Measurements from ENCODE around the gene TTC13. TPM values are rescaled to one million over a fixed set of nuclear protein-coding genes. Genes with fewer than 3 reads are reported as not detected.

TTC13 gene
- total and polyA plus RNA-seq, 2 of the 4 experiments (the other 2 are of a cell fraction): 6.1 to 9.1 TPM

GRCh38 chr1:230976825-230977747, 1.6 kb downstream of the TTC13 start:
- no peak overlapping the region for H2BK20ac ChIP-seq (ENCODE audit: low read depth, low read length)
- ChIA-PET POLR2A (ENCODE audit: unreplicated experiment) (no interaction called here), CTCF (interaction anchor here (1.2 kb wide), 1 partner anchor 43 kb away, joined by 3 read pairs; no protein-coding TSS in a partner anchor)
- no peak overlapping the region for H4K91ac ChIP-seq (ENCODE audit: insufficient read depth, low read depth, low read length)
- no peak overlapping the region for H4K5ac ChIP-seq (ENCODE audit: low read depth, low read length)
- H3K9me3 ChIP-seq (ENCODE audit: control insufficient read depth, insufficient read depth, low read length): no peaks in the 10 kb centered on the region
- intact Hi-C loops (cut with micrococcal nuclease): loop anchor here (5.0 kb wide), 1 partner anchor 40 kb away; no protein-coding TSS in a partner anchor
- 93% methylated on average over 5 of the region's 14 CpGs; no CpG with 5 or more reads in 1 of the 2 experiments for WGBS, 2 experiments (ENCODE audit: extremely low coverage in 2 of 2, insufficient read length in 1 of 2)
- in situ Hi-C loops (cut with MboI; ENCODE audit: low sequenced_read_pairs): no loop called here
- H3K4me3 ChIP-seq (ENCODE audit: insufficient read depth, low read depth, low read length): no peak overlapping the region
- no peak for ATAC-seq (ENCODE audit: low read depth)
- no peak overlapping the region for H3K14ac ChIP-seq (replicated peaks; ENCODE audit: low read depth, low read length)
- H3K79me1 ChIP-seq (ENCODE audit: low read depth in 1 of 2, low read length in 2 of 2): peaks cover 33 to 41% of the 10 kb centered on the region in 2 experiments
- DNase-seq: no peak
- 0 out of 2 replicates have a peak overlapping the region, but pooled peaks have one; percentile 39 for H3K23ac ChIP-seq (ENCODE audit: low read depth, low read length)
- no peak overlapping the region for H2AK5ac ChIP-seq (ENCODE audit: low read depth, low read length)
- dilution Hi-C loops (cut with HindIII; ENCODE audit: low sequenced_read_pairs, unreplicated experiment): no loop called here
- no peak overlapping the region; the same call in 1 of the 2 replicates for H3K4me2 ChIP-seq (ENCODE audit: low read depth, low read length)
- H3K4ac ChIP-seq (ENCODE audit: low read depth, low read length): no peak overlapping the region
- TF ChIP-seq CEBPB (IDR thresholded peaks at IDR 0.05; ENCODE audit: low read depth, low read length) (no peak), MXI1 (IDR thresholded peaks at IDR 0.05; ENCODE audit: borderline replicate concordance, low read depth, low read length) (no peak)
- no peak overlapping the region for H2BK5ac ChIP-seq (ENCODE audit: low read depth, low read length, poor library complexity, severe bottlenecking)
- H3K27ac ChIP-seq (ENCODE audit: insufficient read depth, low read length): no peak overlapping the region
- no TSS peak for BruUV-seq (replicated peaks)
- no peak overlapping the region for H4K8ac ChIP-seq (ENCODE audit: low read depth in 2 of 2, low read length in 2 of 2)
- peaks cover 2% of the 10 kb centered on the region; the same call in 1 of the 2 replicates for H3K36me3 ChIP-seq (ENCODE audit: control insufficient read depth, insufficient read depth, low read length)
- no peaks in the 10 kb centered on the region for H3K27me3 ChIP-seq (ENCODE audit: control insufficient read depth, insufficient read depth, low read length)
- H2AK9ac ChIP-seq (replicated peaks; ENCODE audit: low read depth, low read length, poor library complexity): no peak overlapping the region
- 0 out of 2 replicates have a peak, but pooled peaks cover 2% of the 10 kb centered on the region for H3K4me1 ChIP-seq (ENCODE audit: control insufficient read depth, insufficient read depth, low read length)
- peaks cover 2% of the 10 kb centered on the region; the same call in 1 of the 2 replicates for H3K9me1 ChIP-seq (ENCODE audit: insufficient read depth, low read length)
- H3K9ac ChIP-seq (ENCODE audit: low read depth, low read length): no peak overlapping the region
- H2BK15ac ChIP-seq (ENCODE audit: low read depth, low read length): no peak overlapping the region
- no peak overlapping the region for H2AFZ ChIP-seq (replicated peaks; ENCODE audit: low read length, poor library complexity)
- H4K20me1 ChIP-seq (ENCODE audit: insufficient read depth, low read length): no peaks in the 10 kb centered on the region
- no peak overlapping the region for H3K56ac ChIP-seq (ENCODE audit: extremely low read depth, insufficient read depth, low read length)
- no peak overlapping the region for H3K18ac ChIP-seq (ENCODE audit: low read depth, low read length)
- no peak overlapping the region for H2BK120ac ChIP-seq (ENCODE audit: low read depth, low read length)
